ENCODE data around the gene DHRS9. TPM values are rescaled to one million over a fixed set of nuclear protein-coding genes. Genes with fewer than 3 reads are reported as not detected.

The DHRS9 gene
- total RNA-seq, 2 donors from 2014 or later: 1.0 TPM; not detected in 1

DNA sequence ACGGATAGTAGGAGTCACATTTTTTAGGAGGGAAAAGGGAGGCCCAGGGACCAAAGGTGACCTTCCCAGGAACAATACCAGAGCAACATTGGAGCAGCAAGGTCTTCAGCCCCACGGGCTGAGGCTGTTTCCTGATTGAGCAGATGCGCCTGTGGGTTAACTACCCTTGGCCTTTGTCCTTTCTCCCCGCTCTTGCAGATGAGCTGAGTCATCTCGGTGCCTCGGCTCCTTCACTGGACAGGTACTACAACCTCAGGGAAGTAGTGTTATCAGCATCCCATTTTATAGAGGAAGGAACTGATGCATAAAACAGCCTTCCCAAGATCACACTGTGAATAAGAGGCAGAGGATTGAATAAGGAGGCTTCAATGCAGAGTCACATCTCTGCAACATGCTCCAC, 43.5 kb downstream of the DHRS9 start:
- no peak overlapping the region for H3K4me3 ChIP-seq
- intact Hi-C loops (cut with DNase I): no loop called here
- H3K4me1 ChIP-seq: peaks cover 6% of the 10 kb centered on the region
- H3K27ac ChIP-seq: no peak overlapping the region
- WGBS, 2 donors: 59 to 77% methylated on average over 6 of the region's 6 CpGs
- DNase-seq (no peak), ATAC-seq (no peak)
- no peaks in the 10 kb centered on the region for H3K9me3 ChIP-seq
- no peaks in the 10 kb centered on the region for H3K27me3 ChIP-seq
- no peaks in the 10 kb centered on the region for H3K36me3 ChIP-seq (replicated peaks in 1 of 2; ENCODE audit: insufficient read depth in 1 of 2, low read depth in 2 of 2)
- TF ChIP-seq POLR2A (IDR thresholded peaks at IDR 0.05): no peak
- TF ChIP-seq, protein P1, sequence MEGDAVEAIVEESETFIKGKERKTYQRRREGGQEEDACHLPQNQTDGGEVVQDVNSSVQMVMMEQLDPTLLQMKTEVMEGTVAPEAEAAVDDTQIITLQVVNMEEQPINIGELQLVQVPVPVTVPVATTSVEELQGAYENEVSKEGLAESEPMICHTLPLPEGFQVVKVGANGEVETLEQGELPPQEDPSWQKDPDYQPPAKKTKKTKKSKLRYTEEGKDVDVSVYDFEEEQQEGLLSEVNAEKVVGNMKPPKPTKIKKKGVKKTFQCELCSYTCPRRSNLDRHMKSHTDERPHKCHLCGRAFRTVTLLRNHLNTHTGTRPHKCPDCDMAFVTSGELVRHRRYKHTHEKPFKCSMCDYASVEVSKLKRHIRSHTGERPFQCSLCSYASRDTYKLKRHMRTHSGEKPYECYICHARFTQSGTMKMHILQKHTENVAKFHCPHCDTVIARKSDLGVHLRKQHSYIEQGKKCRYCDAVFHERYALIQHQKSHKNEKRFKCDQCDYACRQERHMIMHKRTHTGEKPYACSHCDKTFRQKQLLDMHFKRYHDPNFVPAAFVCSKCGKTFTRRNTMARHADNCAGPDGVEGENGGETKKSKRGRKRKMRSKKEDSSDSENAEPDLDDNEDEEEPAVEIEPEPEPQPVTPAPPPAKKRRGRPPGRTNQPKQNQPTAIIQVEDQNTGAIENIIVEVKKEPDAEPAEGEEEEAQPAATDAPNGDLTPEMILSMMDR (IDR thresholded peaks at IDR 0.05): no peak

DNA sequence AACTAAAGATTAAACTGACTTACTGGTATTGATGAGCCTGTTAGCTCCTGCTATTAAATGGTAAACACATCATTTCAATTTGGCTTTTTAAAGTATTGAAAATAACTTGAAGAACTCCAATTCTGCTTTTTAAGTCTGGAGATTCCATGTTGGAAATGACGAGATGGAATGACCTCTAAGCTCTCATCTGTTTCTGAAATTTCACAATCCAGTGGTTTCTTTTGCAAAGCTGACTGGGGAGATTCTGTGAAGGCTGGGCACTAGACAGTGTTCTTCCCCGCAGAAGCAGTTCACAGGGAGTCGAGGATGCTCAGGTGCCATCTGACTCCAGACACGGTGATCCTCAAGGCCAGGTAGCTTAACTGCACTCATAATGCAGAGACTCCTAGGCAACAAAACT, 44.7 kb downstream of the DHRS9 start:
- no peaks in the 10 kb centered on the region for H3K9me3 ChIP-seq
- intact Hi-C loops (cut with DNase I): no loop called here
- H3K27ac ChIP-seq: no peak overlapping the region
- H3K4me1 ChIP-seq: peaks cover 6% of the 10 kb centered on the region
- no peak for TF ChIP-seq POLR2A (IDR thresholded peaks at IDR 0.05)
- TF ChIP-seq, protein P1 (IDR thresholded peaks at IDR 0.05): no peak
- WGBS, 2 donors: 76 to 81% methylated on average over 4 of the region's 4 CpGs
- H3K36me3 ChIP-seq (replicated peaks in 1 of 2; ENCODE audit: insufficient read depth in 1 of 2, low read depth in 2 of 2): no peaks in the 10 kb centered on the region
- ATAC-seq: no peak
- no peak for DNase-seq
- no peaks in the 10 kb centered on the region for H3K27me3 ChIP-seq
- no peak overlapping the region for H3K4me3 ChIP-seq

DNA sequence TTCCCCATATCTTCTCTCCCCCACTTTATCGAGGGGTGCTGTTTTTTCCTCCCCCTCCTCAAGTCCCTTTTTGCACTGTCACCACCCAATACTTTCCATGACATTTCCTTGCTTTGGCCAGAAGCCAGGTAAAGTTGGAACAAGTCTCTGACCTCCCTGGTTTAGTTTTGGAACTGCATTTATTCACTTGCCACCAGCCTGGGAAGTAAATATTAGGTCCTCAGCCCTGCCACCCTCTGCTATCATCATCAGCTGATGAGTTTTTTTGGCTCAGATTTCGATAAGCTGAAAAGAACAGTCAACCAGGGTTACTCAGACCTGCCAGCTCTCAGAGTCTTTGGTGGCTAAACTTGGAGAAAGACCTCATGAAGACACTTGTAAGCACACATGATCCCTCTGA, 47.0 kb downstream of the DHRS9 start:
- WGBS, 2 donors: 25 to 32% methylated on average over 2 of the region's 2 CpGs
- no peak for ATAC-seq
- H3K9me3 ChIP-seq: no peaks in the 10 kb centered on the region
- no peaks in the 10 kb centered on the region for H3K4me1 ChIP-seq
- H3K4me3 ChIP-seq: no peak overlapping the region
- H3K27me3 ChIP-seq: no peaks in the 10 kb centered on the region
- no peaks in the 10 kb centered on the region for H3K36me3 ChIP-seq (replicated peaks in 1 of 2; ENCODE audit: insufficient read depth in 1 of 2, low read depth in 2 of 2)
- no peak for DNase-seq
- intact Hi-C loops (cut with DNase I): no loop called here
- TF ChIP-seq, protein P1 (IDR thresholded peaks at IDR 0.05): no peak
- TF ChIP-seq POLR2A (IDR thresholded peaks at IDR 0.05): no peak
- H3K27ac ChIP-seq: no peak overlapping the region

DNA sequence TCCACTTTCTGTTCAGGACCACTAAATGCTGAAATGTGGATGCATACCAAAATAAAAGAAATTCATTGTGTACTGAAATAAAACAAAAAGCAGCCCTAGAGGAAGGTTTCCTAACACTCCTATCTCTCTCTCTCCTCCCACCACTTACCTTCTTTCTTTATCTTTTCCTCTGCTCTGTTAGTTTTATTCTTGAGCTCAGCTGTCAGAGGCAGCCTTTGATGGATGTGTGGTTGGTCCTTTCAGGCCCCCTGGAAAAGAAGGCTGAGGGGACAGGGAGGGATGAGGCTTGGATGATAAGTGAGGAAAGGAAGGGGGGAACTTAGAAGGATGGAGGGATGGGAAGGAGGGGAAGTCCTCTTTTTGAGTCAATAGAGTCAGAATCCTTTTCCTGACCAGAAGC, 47.6 kb downstream of the DHRS9 start:
- Histone ChIP-seq H3K36me3 (replicated peaks in 1 of 2; ENCODE audit: insufficient read depth in 1 of 2, low read depth in 2 of 2) (no peaks in the 10 kb centered on the region), H3K9me3 (no peaks in the 10 kb centered on the region), H3K4me3 (no peak overlapping the region), H3K27ac (no peak overlapping the region), H3K27me3 (no peaks in the 10 kb centered on the region), H3K4me1 (no peaks in the 10 kb centered on the region)
- ATAC-seq (no peak), DNase-seq (no peak)
- TF ChIP-seq, protein P1 (IDR thresholded peaks at IDR 0.05): no peak
- no peak for TF ChIP-seq POLR2A (IDR thresholded peaks at IDR 0.05)
- intact Hi-C loops (cut with DNase I): no loop called here

DNA sequence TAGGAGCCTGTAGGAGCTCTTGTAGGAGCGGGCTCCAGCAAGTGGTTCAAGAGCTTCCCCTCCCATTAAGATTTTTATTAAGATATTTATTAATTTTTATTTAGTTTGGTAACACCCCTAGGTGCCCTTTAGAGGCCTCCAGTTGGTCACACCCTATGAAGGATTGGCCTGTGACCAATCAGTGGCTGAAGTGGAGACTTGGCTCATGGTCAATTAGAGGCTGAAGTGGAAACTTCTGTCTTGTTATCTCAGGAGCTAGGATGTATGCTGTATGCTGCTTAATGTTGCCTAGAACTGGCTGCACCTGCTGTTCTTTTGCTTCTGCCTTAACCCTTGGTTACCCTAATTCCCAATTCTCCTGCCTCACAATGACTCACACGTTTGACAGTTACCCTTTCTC, 48.7 kb downstream of the DHRS9 start:
- Histone ChIP-seq H3K27ac (no peak overlapping the region), H3K4me3 (no peak overlapping the region), H3K9me3 (no peaks in the 10 kb centered on the region), H3K4me1 (no peaks in the 10 kb centered on the region), H3K36me3 (replicated peaks in 1 of 2; ENCODE audit: insufficient read depth in 1 of 2, low read depth in 2 of 2) (no peaks in the 10 kb centered on the region), H3K27me3 (no peaks in the 10 kb centered on the region)
- DNase-seq: no peak
- intact Hi-C loops (cut with DNase I): no loop called here
- ATAC-seq: no peak
- 65 to 74% methylated on average over 2 of the region's 2 CpGs for WGBS, 2 donors
- TF ChIP-seq, protein P1 (IDR thresholded peaks at IDR 0.05): no peak
- TF ChIP-seq POLR2A (IDR thresholded peaks at IDR 0.05): no peak
